ENCODE results near the gene SLC5A4. TPM values are rescaled to one million over a fixed set of nuclear protein-coding genes. Genes with fewer than 3 reads are reported as not detected.

Gene SLC5A4
- total RNA-seq, 1 donor from 2014 or later = not detected

DNA sequence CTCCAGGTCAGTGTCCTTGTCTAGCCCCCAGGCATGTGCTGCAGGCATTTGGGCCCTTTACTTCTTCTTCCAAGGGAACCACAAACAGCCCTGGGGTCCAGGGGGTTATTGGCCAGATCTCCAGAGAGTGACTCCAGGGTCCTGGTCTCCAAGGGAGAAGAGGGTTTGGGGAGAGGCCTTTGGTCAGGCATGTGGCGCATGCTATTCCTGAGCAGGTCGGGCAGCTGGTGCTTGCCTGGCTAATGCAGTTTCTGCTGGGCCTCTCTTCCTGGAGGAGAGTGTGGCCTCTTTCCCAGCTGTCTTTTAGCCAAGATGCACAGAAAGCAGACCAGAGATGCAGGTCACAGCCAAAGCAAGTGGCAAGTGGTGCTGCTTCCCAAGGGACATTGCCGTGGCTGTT is 46.5 kb downstream of the SLC5A4 start:
- TF ChIP-seq, protein P1, sequence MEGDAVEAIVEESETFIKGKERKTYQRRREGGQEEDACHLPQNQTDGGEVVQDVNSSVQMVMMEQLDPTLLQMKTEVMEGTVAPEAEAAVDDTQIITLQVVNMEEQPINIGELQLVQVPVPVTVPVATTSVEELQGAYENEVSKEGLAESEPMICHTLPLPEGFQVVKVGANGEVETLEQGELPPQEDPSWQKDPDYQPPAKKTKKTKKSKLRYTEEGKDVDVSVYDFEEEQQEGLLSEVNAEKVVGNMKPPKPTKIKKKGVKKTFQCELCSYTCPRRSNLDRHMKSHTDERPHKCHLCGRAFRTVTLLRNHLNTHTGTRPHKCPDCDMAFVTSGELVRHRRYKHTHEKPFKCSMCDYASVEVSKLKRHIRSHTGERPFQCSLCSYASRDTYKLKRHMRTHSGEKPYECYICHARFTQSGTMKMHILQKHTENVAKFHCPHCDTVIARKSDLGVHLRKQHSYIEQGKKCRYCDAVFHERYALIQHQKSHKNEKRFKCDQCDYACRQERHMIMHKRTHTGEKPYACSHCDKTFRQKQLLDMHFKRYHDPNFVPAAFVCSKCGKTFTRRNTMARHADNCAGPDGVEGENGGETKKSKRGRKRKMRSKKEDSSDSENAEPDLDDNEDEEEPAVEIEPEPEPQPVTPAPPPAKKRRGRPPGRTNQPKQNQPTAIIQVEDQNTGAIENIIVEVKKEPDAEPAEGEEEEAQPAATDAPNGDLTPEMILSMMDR (IDR thresholded peaks at IDR 0.05; ENCODE audit: unreplicated experiment) = no peak
- H3K9me3 Mint-ChIP-seq (ENCODE audit: low read depth) = no peaks in the 10 kb centered on the region

DNA sequence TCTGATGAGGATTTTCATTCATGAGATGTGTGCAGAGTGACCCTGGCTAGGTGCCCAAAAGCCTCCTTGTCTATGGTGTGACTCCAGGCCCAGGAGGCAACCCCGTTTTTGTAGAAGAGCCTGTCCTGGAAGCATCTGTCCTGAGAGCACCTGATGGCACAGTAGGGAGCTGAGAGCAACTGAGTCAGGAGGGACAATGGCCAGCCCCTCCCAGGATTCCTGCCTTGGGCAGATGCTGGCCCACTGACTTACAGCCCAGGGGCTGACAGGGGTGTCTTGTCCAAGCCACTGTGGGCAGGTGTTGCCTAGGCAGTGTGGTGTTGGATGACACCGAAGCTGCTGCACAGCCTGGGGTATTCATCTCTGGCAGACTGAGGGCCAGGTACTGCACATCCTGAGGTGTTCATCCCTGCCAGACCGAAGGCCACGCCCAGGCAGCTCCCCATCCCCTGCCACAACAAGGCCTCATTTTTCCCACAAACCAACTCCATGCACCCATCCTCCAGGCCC is 47.1 kb downstream of the SLC5A4 start:
- Mint-ChIP-seq H3K9me3 (ENCODE audit: low read depth) (no peaks in the 10 kb centered on the region), H3K4me3 (ENCODE audit: low read depth) (no peak overlapping the region), H3K36me3 (ENCODE audit: insufficient read depth) (no peaks in the 10 kb centered on the region), H3K27ac (no peak overlapping the region), H3K4me1 (ENCODE audit: low read depth) (peaks cover 10% of the 10 kb centered on the region), H3K27me3 (peaks cover 32% of the 10 kb centered on the region)
- DNase-seq (ENCODE audit: low spot score, unreplicated experiment) = no peak
- TF ChIP-seq, protein P1 (IDR thresholded peaks at IDR 0.05; ENCODE audit: unreplicated experiment) = no peak

More for the DNA sequence above, 46.5 kb downstream of the SLC5A4 start:
- DNase-seq (ENCODE audit: low spot score, unreplicated experiment) = no peak
- Mint-ChIP-seq H3K27ac (no peak overlapping the region), H3K4me1 (ENCODE audit: low read depth) (peaks cover 10% of the 10 kb centered on the region), H3K36me3 (ENCODE audit: insufficient read depth) (no peaks in the 10 kb centered on the region), H3K27me3 (peaks cover 26% of the 10 kb centered on the region), H3K4me3 (ENCODE audit: low read depth) (no peak overlapping the region)

DNA sequence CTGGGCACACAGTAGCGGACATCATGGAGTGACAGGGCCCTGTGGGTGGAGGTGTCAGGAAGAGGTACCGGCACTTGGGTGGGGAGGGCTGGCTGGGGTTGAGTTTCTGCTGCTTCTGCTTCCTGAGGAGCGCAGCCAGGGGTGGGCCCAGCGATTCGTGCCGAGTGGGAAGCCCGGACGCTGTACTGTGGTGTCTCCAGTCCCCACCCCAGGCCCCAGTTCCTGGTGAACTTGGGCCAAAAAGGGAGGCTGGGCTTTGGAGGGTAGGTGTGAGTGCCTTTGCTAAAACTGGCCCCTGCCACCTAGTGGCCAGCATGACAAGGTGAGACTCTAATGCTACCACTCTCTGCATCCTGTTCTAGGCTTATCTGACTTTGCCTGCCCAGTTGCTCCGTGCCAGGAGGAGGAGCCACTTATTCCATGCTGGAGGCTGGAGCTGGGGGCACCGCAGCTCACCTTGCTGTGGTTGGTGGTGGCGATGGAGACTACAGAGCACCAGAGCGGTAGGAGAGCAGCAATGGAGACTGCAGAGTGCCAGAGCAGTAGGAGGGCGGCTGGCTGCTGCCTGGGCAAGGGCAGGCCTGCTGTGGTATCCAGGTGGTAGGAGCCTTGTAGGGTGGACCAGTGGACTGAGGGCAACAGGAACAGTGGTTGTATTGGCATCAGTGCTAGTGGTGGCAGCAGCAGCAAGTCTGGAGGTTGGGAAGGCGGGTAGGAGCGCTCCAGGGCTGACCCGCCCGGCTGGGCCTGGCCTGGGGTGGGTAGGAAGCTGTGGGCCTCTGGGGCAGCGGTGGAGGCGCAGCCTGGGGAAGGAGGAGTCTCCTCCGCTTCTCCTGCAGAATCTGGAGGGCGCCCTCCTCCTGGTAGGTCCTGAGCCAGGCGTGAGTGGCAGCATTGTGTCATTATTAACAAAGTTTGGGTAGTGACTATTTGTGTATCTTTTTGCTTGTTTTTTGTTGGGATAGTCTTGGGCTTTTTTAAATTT is 48.1 kb downstream of the SLC5A4 start:
- H3K4me3 Mint-ChIP-seq (ENCODE audit: low read depth) = peak overlapping the region; percentile 31
- H3K27ac Mint-ChIP-seq = no peak overlapping the region
- H3K4me1 Mint-ChIP-seq (ENCODE audit: low read depth) = peaks cover 10% of the 10 kb centered on the region
- no peaks in the 10 kb centered on the region for H3K36me3 Mint-ChIP-seq (ENCODE audit: insufficient read depth)
- TF ChIP-seq, protein P1 (IDR thresholded peaks at IDR 0.05; ENCODE audit: unreplicated experiment) = peak; percentile 61
- peaks cover 39% of the 10 kb centered on the region for H3K27me3 Mint-ChIP-seq
- no peaks in the 10 kb centered on the region for H3K9me3 Mint-ChIP-seq (ENCODE audit: low read depth)
- no peak for DNase-seq (ENCODE audit: low spot score, unreplicated experiment)

DNA sequence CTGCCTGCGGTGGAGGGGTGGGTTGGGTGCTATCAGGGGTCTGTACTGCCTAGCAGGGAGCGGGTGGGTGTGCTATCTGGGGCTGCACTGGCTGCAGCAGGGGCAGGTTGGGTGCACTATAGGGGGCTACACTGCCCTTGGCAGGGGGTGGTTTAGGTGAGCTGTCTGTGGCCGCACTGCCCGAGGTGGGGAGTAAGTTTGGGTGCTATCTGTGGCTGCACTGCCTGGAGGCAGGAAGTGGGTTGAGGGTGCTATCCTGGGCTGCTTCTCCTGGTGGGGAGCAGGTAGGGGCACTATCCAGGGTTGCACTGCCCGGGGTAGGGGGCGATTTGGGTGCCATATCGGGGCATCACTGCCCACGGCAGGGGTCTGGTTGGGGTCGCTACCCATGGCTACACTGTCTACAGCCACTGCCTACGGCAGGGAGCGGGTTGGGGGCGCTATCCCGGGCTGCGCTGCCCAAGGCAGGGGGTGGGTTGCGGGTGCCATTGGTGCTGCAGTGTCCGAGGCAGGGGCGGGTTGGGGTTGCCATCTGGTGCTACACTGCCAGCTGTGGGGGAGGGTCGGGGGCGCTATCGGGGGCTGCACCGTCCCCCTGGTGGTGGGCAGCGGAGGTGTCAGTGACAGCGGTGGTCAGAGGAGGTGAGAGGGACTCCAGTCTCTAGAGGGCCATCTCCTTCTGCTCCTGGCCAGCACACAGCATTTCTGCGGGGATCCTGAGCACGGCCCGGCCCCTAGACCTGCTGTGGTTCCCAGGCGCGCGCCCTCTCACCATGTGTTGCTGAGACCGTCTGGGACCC is 49.0 kb downstream of the SLC5A4 start:
- H3K4me3 Mint-ChIP-seq (ENCODE audit: low read depth) = peak overlapping the region; percentile 31

More for the DNA sequence above, 49.0 kb downstream of the SLC5A4 start:
- H3K27ac Mint-ChIP-seq = no peak overlapping the region
- H3K4me1 Mint-ChIP-seq (ENCODE audit: low read depth) = peaks cover 10% of the 10 kb centered on the region
- TF ChIP-seq, protein P1 (IDR thresholded peaks at IDR 0.05; ENCODE audit: unreplicated experiment) = no peak
- no peaks in the 10 kb centered on the region for H3K9me3 Mint-ChIP-seq (ENCODE audit: low read depth)
- H3K27me3 Mint-ChIP-seq = peaks cover 40% of the 10 kb centered on the region
- no peaks in the 10 kb centered on the region for H3K36me3 Mint-ChIP-seq (ENCODE audit: insufficient read depth)
- no peak for DNase-seq (ENCODE audit: low spot score, unreplicated experiment)

Data from progenitor cell of endocrine pancreas (in vitro differentiated cells).